ENCODE measurements around the gene ASS1.

DNA sequence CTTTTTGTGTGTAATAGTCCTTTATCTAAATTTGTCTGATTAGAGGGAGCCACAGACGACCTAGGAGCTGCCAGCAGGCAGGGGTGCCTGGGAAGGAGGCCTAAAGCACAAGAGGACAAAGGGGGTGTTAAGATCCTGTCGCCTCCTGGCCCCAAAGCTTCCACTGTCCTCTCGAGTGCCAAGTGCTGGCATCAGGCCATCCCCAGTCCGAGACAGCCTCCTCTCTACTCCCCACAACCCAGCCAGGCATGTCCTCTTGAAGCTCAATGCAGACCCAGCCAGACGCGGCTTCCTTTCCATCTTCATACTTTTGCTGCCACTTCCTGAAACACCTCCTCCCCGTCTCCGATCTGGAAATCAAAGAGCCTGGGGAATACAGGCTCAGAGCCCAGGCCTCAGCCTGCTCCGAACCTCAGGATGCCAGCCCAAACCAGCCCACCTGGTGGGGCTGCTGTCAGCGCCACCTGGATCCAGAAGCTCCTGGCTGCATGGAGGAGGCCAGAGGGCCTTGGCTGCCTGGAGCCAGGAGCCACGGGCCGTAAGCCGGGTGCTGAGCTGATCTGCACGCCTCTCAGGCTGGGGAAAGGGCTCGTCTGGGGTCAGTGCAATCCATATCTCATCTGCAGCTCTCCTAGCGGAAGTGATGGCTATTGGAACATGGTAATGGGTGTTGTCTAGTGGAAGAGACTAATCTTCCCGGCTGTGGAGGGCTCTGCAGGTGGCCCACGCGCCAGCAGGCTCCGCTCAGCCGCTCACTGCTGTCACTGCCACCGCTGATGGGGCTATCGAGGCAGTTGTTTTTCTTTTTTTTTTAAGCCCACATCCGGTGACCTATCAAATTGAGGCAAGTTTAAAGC is 74.4 kb downstream of the ASS1 start:
- TF ChIP-seq CTCF (IDR thresholded peaks at IDR 0.05) (no peak), POLR2A (IDR thresholded peaks at IDR 0.05) (no peak)

All from testis (tissue), 2 donors.